Spinal cord (tissue), 10 donors: ENCODE data around the gene CSNK1G2. TPM values are rescaled to one million over a fixed set of nuclear protein-coding genes. Genes with fewer than 3 reads are reported as not detected.

Experiments used
- DNase-seq, 6 donors: peaks; one replicate each; pipeline versions ENCODE4 v3.0.0 to v3.0.0-alpha.2; 2013 to 2015; ENCODE audit warnings: low spot score in 6 of 6, low read depth in 4 of 6
- H3K27ac ChIP-seq: one replicate; pipeline ENCODE4 v1.5.1; 2013; ENCODE audit warnings: low read depth, low read length, control low read depth
- H3K27me3 ChIP-seq: one replicate; pipeline ENCODE4 v1.6.1; 2013; ENCODE audit warnings: low read length; ENCODE audit not compliant: control insufficient read depth, insufficient read depth
- H3K36me3 ChIP-seq: one replicate; pipeline ENCODE4 v1.6.1; 2013; ENCODE audit warnings: low read length; ENCODE audit not compliant: control insufficient read depth, insufficient read depth
- H3K4me1 ChIP-seq: one replicate; pipeline ENCODE4 v1.6.1; 2013; ENCODE audit warnings: low read length; ENCODE audit not compliant: control insufficient read depth, insufficient read depth
- H3K4me3 ChIP-seq: one replicate; pipeline ENCODE4 v1.5.1; 2013; ENCODE audit warnings: low read depth, low read length, control low read depth
- H3K9me3 ChIP-seq: one replicate; pipeline ENCODE4 v1.6.1; 2013; ENCODE audit warnings: low read length; ENCODE audit not compliant: control insufficient read depth, insufficient read depth
- WGBS: methylation state at CpG from one replicate; pipeline ENCODE4 v1.1.5; 2013; ENCODE audit warnings: missing lambda C conversion rate; ENCODE audit not compliant: insufficient coverage; 5-methylcytosine and 5-hydroxymethylcytosine counted together
- polyA plus RNA-seq, 2 donors: library from polyadenylated mRNA; unstranded; fragments of 120-200 nt; gene quantifications; one replicate each; pipeline ENCODE4 v1.2.1, GENCODE V29; 2013; ENCODE audit not compliant: insufficient read length in 2 of 2
- total RNA-seq, 2 donors: library from RNA; depleted of rRNA in 1 of 2; stranded (reverse); fragments of 120-200 nt in 1 of 2; fragments of >200 nt in 1 of 2; gene quantifications; one replicate each; pipeline versions ENCODE4 v1.2.3 to v1.2.4, GENCODE V29; 2013 to 2014
- donor health status: healthy.

Gene CSNK1G2
- total and polyA plus RNA-seq, 4 donors: 27.8 to 65.6 (median 53.9) TPM

DNA sequence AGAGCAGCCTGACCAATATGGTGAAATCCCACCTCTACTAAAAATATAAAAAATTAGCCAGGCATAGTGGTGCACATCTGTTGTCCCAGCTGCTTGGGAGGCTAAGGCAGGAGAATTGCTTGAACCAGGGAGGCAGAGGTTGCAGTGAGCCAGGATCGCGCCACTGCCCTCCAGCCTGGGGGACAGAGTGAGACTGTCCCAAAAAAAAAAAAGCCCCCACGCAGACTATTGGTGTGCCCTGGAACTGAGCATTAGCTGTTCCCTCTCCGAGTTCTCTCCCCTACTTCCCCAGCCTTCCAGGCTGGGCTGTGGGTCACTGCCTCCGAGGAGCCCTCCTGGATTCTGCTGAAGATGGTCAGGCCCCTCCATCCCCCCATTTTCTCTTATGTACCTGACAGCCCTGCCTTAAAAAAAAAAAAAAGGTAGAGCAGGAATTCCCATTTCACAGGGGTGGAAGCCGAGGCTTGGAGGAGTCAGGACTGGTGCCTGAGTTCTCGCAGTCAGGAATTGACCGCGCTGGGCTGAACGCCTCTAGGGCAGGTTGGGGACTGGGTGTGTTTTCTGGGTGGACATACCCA, 33.9 kb upstream of the CSNK1G2 start:
- Histone ChIP-seq H3K36me3 (peaks cover 43% of the 10 kb centered on the region), H3K27me3 (no peaks in the 10 kb centered on the region), H3K4me3 (no peak overlapping the region), H3K4me1 (peaks cover 57% of the 10 kb centered on the region), H3K9me3 (no peaks in the 10 kb centered on the region), H3K27ac (peak overlapping the region; percentile 61)
- 81% methylated on average over 8 of the region's 10 CpGs for WGBS
- no peak for DNase-seq

DNA sequence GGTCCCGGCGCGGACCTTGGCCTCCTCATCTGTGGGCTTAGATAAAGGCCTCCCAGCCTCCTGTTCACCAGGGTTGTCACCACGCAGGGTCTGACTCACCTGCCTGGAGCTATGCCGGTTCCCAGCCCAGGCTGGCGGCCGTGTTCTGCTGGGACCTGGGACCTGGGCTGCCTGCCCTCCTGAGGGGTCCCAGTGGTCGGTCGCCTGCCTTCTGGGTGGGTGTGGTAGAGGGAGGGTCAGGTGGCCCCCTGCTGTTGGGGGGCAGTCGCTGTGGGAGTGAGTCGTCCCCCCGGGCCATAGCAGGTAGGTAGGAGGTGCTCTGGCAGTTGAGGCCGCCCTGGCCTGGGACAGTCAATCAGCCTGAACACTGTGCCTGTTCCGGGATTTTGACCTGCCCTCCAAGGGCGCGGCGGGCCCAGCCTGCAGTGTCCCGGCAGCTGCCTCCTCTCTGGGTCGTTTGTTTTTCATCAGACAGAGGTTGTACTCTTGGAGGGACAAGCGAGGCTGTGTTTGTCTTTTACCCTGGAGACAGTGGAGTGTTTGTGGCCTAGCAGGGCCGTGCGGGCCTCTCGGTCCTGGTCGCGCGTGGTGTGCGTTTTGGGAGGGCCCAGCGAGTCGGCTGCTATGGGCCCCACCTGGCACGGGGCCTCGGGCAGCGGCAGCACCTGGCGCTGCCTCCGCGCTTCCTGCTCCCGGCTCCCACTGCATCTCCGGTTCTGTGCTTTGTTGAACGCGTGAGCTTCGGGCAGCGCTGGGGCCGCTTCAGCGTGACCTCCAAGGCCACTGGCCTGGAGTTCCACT, 33.2 kb upstream of the CSNK1G2 start:
- Histone ChIP-seq H3K27me3 (no peaks in the 10 kb centered on the region), H3K27ac (peak overlapping the region; percentile 61), H3K36me3 (peaks cover 50% of the 10 kb centered on the region), H3K4me1 (peaks cover 57% of the 10 kb centered on the region), H3K4me3 (no peak overlapping the region), H3K9me3 (no peaks in the 10 kb centered on the region)
- DNase-seq: peak in 2 of 6 donors; percentile 17 to 58
- whole genome bisulfite sequencing: 77% methylated on average over 43 of the region's 43 CpGs

DNA sequence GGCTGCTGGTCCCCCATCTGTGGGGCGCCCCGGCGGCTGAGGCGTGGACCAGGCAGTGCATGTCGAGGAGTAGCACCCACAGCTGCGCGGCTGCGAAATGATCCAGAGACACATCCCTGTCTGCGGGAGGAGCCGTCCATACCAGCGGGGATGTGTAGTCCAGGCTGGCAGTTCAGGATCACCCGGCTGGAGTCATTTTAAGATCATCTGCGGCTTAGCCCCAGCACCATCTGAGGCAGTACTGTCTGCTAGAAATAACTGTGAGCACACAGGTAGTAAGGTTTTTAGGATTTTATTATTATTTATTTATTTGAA, 32.7 kb upstream of the CSNK1G2 start:
- DNase-seq: no peak
- Histone ChIP-seq H3K27me3 (no peaks in the 10 kb centered on the region), H3K9me3 (no peaks in the 10 kb centered on the region), H3K27ac (peak overlapping the region; percentile 52), H3K36me3 (peaks cover 55% of the 10 kb centered on the region), H3K4me1 (peaks cover 57% of the 10 kb centered on the region), H3K4me3 (no peak overlapping the region)
- WGBS: 81% methylated on average over 12 of the region's 13 CpGs

DNA sequence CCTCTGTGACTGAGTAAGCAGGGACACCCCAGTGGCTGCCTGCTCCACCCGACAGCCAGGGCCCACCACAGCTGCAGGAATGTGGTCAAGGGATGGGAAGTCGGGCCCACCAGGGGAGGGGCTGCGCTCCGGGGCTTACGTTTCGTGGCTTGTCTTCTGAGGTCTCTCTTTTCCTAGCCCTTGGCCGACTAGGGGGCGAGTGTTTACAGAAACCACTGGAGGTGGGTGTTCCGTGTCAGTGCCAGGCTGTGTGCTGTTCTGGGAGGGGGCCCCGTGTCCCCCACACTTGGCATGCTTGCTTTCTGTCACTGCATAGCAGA, 31.3 kb upstream of the CSNK1G2 start:
- H3K9me3 ChIP-seq: no peaks in the 10 kb centered on the region
- DNase-seq: no peak
- H3K27me3 ChIP-seq: no peaks in the 10 kb centered on the region
- no peak overlapping the region for H3K4me3 ChIP-seq
- H3K36me3 ChIP-seq: peaks cover 69% of the 10 kb centered on the region
- no peak overlapping the region for H3K27ac ChIP-seq
- peaks cover 49% of the 10 kb centered on the region for H3K4me1 ChIP-seq
- 81% methylated on average over 10 of the region's 10 CpGs for WGBS

DNA sequence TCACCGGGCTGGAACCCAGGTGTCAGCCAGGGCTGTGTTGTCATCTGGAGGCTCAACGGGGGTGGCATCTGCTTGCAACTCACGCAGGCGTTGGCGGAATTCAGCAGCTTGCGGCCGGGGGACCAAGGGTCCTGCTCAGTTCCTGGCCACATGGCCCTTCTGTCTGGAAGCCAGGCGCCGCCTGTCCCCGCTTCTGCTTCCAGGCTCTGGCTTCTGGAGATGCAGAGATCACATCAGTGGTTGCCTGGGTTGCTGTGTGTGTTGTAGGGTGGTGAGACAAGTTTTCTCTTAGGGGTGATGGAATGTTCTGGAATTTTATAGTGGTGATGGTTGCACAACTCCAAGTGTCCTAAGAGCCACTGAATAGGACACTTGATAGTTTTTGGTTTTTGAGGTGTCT, 30.8 kb upstream of the CSNK1G2 start:
- peak in 1 of 6 donors; percentile 22 for DNase-seq
- Histone ChIP-seq H3K9me3 (no peaks in the 10 kb centered on the region), H3K4me1 (peaks cover 46% of the 10 kb centered on the region), H3K4me3 (no peak overlapping the region), H3K27ac (no peak overlapping the region), H3K27me3 (no peaks in the 10 kb centered on the region), H3K36me3 (peaks cover 74% of the 10 kb centered on the region)
- 76% methylated on average over 10 of the region's 10 CpGs for WGBS

DNA sequence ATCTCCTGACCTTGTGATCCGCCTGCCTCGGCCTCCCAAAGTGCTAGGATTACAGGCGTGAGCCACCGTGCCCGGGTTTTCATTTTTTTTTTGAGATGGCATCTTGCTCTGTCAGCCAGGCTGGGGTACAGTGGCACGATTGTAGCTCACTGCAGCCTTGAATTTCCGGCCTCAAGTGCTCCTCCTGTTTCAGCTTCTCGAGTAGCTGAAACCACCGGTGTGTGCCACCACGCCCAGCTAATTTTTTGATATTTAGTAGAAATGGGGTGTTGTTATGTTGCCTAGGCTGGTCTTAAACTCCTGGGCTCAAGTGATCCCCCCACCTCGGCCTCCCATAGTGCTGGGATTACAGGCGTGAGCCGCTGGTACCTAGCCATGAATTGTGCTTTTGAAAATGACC, 29.9 kb upstream of the CSNK1G2 start:
- DNase-seq: no peak
- Histone ChIP-seq H3K36me3 (peaks cover 78% of the 10 kb centered on the region), H3K27ac (no peak overlapping the region), H3K4me3 (no peak overlapping the region), H3K9me3 (no peaks in the 10 kb centered on the region), H3K27me3 (no peaks in the 10 kb centered on the region), H3K4me1 (peaks cover 43% of the 10 kb centered on the region)
- WGBS: 81% methylated on average over 11 of the region's 13 CpGs

DNA sequence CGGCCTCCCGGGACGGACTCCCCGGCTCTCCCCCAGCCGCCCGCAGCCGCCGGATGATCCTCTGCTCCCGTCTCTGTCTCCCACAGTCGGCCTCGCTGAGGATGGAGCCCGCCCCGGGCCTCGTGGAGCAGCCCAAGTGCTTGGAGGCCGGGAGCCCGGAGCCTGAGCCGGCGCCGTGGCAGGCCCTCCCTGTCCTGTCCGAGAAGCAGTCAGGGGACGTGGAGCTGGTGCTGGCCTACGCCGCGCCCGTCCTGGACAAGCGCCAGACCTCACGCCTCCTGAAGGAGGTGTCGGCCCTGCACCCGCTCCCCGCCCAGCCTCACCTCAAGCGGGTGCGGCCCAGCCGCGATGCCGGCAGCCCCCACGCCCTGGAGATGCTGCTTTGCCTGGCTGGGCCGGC, 29.0 kb upstream of the CSNK1G2 start:
- no peaks in the 10 kb centered on the region for H3K27me3 ChIP-seq
- no peak overlapping the region for H3K27ac ChIP-seq
- no peak for DNase-seq
- peaks cover 79% of the 10 kb centered on the region for H3K36me3 ChIP-seq
- H3K4me1 ChIP-seq: peaks cover 34% of the 10 kb centered on the region
- no peaks in the 10 kb centered on the region for H3K9me3 ChIP-seq
- no peak overlapping the region for H3K4me3 ChIP-seq
- WGBS: 95% methylated on average over 37 of the region's 37 CpGs

DNA sequence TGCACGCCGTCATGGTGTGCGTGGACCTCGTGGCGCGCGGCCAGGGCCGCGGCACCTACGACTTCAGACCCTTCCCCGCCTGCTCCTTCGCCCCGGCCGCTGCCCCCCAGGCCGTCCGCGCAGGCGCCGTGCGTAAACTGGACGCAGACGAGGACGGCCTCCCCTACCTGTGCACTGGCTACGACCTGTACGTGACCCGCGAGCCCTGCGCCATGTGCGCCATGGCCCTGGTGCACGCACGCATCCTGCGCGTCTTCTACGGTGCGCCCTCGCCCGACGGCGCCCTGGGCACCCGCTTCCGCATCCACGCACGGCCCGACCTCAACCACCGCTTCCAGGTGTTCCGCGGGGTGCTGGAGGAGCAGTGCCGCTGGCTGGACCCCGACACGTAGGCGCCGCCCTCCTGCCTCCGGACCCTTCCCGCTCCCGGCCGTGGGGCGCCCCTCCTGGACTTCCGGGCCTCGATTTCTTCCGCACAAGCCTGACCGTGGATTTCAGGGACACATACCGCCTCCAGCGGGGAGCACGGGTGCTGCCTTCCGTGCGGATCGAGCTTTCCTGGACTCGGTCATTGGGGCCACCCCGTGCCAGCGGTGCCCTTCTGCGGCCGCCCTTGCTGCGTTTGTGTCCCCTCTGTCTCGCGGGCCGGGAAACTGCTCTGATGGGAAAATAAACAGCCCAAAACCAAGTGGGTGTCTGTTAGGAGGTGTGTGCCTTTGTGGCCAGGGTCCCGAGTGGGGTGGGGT, 28.0 kb upstream of the CSNK1G2 start:
- no peak overlapping the region for H3K4me3 ChIP-seq
- no peaks in the 10 kb centered on the region for H3K27me3 ChIP-seq
- WGBS: 97% methylated on average over 77 of the region's 77 CpGs
- no peak for DNase-seq
- H3K9me3 ChIP-seq: no peaks in the 10 kb centered on the region
- H3K27ac ChIP-seq: no peak overlapping the region
- peaks cover 79% of the 10 kb centered on the region for H3K36me3 ChIP-seq
- H3K4me1 ChIP-seq: peaks cover 24% of the 10 kb centered on the region

DNA sequence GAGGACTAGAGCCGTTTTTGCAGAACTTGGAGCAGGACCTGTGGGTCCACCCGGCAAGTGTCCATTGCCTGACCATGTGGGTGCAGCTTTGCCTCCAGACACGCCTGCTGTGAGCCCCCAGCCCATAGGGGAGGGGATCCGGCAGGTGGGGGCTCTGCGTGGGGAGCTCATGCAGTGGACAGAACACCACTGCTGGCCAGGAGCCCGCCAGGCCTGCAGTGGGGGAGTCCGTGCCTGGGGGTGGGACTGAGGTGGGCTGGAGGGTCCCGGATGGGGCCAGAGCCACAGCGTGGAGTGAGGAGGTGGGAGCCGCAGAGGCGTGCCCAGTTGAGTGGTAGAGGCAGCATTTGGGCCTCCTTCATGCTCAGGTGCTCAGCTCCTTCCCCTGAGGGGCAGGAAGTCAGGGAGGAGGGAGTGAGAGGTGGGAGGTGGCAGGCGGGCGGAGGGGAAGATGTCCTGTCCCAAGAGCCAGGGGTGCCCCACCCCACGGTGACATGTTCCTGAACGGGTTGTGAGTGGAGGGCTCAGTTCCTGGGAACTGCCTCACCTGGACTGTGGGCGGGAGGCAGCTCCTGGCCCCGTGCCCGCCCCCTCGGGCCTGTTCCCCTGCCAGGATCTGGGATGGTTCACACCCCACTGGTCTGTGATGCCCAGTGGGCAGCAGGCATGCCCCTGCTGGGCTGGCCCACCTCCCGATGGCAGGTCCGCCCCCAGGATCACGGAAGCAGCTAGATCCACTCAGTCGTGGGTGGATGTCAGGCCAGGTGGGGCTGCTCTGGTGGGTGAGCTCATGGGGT, 27.0 kb upstream of the CSNK1G2 start:
- Histone ChIP-seq H3K9me3 (no peaks in the 10 kb centered on the region), H3K27me3 (no peaks in the 10 kb centered on the region), H3K4me1 (peaks cover 15% of the 10 kb centered on the region), H3K4me3 (no peak overlapping the region), H3K36me3 (peaks cover 84% of the 10 kb centered on the region), H3K27ac (no peak overlapping the region)
- WGBS: 90% methylated on average over 22 of the region's 23 CpGs
- no peak for DNase-seq
